Endothelial cell (in vitro differentiated cells): Measurements from ENCODE around the gene ETFA. TPM values are rescaled to one million over a fixed set of nuclear protein-coding genes. Genes with fewer than 3 reads are reported as not detected.

Experiments
- DNase-seq: peaks from one replicate; pipeline ENCODE4 v3.0.0; 2021; ENCODE audit warnings: low spot score
- H3K27ac Mint-ChIP-seq: one replicate; pipeline ENCODE4 v1.8.0; 2021; ENCODE audit warnings: mixed read lengths, inconsistent platforms; ENCODE audit not compliant: unreplicated experiment
- H3K27me3 Mint-ChIP-seq: one replicate; pipeline ENCODE4 v1.8.0; 2021; ENCODE audit warnings: mild to moderate bottlenecking, moderate library complexity, mixed read lengths, inconsistent platforms; ENCODE audit not compliant: unreplicated experiment
- H3K36me3 Mint-ChIP-seq: one replicate; pipeline ENCODE4 v1.8.0; 2021; ENCODE audit warnings: mild to moderate bottlenecking, low read depth, mixed read lengths, inconsistent platforms; ENCODE audit not compliant: unreplicated experiment
- H3K4me1 Mint-ChIP-seq: one replicate; pipeline ENCODE4 v1.8.0; 2021; ENCODE audit warnings: mild to moderate bottlenecking, mixed read lengths, inconsistent platforms; ENCODE audit not compliant: unreplicated experiment
- H3K4me3 Mint-ChIP-seq: one replicate; pipeline ENCODE4 v1.8.0; 2021; ENCODE audit warnings: mild to moderate bottlenecking, mixed read lengths, inconsistent platforms; ENCODE audit not compliant: unreplicated experiment
- H3K9me3 Mint-ChIP-seq: one replicate; pipeline ENCODE4 v1.8.0; 2021; ENCODE audit warnings: mixed read lengths, inconsistent platforms; ENCODE audit not compliant: unreplicated experiment
- CTCF ChIP-seq: fragments of 200-600 bp; sonication (generic); IDR thresholded peaks from one replicate; pipeline ENCODE4 v1.5.0; 2021; ENCODE audit warnings: antibody characterized with exemption; ENCODE audit not compliant: unreplicated experiment
- total RNA-seq: library from RNA; stranded (reverse); fragmentation: NEBNext Ultra II Directional; extraction: Animal tissue kit (Norgen Biotek cat#: 25700); gene quantifications from one replicate; pipeline ENCODE4 v1.2.1, GENCODE V29; 2021; ENCODE audit not compliant: unreplicated experiment

Gene ETFA
- total RNA-seq, 1 donor from 2014 or later = 103 TPM

- Mint-ChIP-seq H3K27ac (no peak overlapping the region), H3K27me3 (peaks cover 25% of the 10 kb centered on the region), H3K4me1 (peaks cover 20% of the 10 kb centered on the region), H3K36me3 (peaks cover 5% of the 10 kb centered on the region), H3K9me3 (no peaks in the 10 kb centered on the region), H3K4me3 (no peak overlapping the region)
- TF ChIP-seq CTCF = no peak
- no peak for DNase-seq
These were observed 35.6 kb upstream of the ETFA start for GRCh38 chr15:76346669-76347481.

GRCh38 chr15:76345880-76346668 is 34.8 kb upstream of the ETFA start:
- no peak for TF ChIP-seq CTCF
- no peaks in the 10 kb centered on the region for H3K9me3 Mint-ChIP-seq
- no peak for DNase-seq
- peaks cover 31% of the 10 kb centered on the region for H3K27me3 Mint-ChIP-seq
- no peak overlapping the region for H3K27ac Mint-ChIP-seq
- peaks cover 24% of the 10 kb centered on the region for H3K4me1 Mint-ChIP-seq
- peak overlapping the region; percentile 45 for H3K4me3 Mint-ChIP-seq
- H3K36me3 Mint-ChIP-seq = peaks cover 5% of the 10 kb centered on the region

- peaks cover 5% of the 10 kb centered on the region for H3K36me3 Mint-ChIP-seq
- peaks cover 34% of the 10 kb centered on the region for H3K27me3 Mint-ChIP-seq
- H3K27ac Mint-ChIP-seq = no peak overlapping the region
- no peak for TF ChIP-seq CTCF
- peaks cover 24% of the 10 kb centered on the region for H3K4me1 Mint-ChIP-seq
- DNase-seq = no peak
- peak overlapping the region; percentile 45 for H3K4me3 Mint-ChIP-seq
- H3K9me3 Mint-ChIP-seq = no peaks in the 10 kb centered on the region
These were observed 34.3 kb upstream of the ETFA start for GRCh38 chr15:76345583-76345879.

- peaks cover 5% of the 10 kb centered on the region for H3K36me3 Mint-ChIP-seq
- H3K9me3 Mint-ChIP-seq = no peaks in the 10 kb centered on the region
- peak overlapping the region; percentile 45 for H3K4me3 Mint-ChIP-seq
- H3K27me3 Mint-ChIP-seq = peaks cover 31% of the 10 kb centered on the region
- DNase-seq = no peak
- peaks cover 27% of the 10 kb centered on the region for H3K4me1 Mint-ChIP-seq
- no peak for TF ChIP-seq CTCF
- no peak overlapping the region for H3K27ac Mint-ChIP-seq
These were observed 33.8 kb upstream of the ETFA start for GRCh38 chr15:76344893-76345582.
